Fibroblast of the aortic adventitia (primary cell): ENCODE data around the gene WDR72. TPM values are rescaled to one million over a fixed set of nuclear protein-coding genes. Genes with fewer than 3 reads are reported as not detected.
"Not testable (repeated sequence)": the region's sequence is repeated elsewhere in the genome, so short reads cannot be mapped to it uniquely, and the experiment has no call there.

Source experiments
- DNase-seq: peaks from one replicate; pipeline ENCODE4 v3.0.0-alpha.2; 2010; ENCODE audit warnings: low read depth
- H3K4me3 ChIP-seq: 2 replicates; pipeline ENCODE4 v1.5.1; 2011; ENCODE audit warnings: low read depth, mild to moderate bottlenecking, control low read depth, low read length, moderate library complexity
- CTCF ChIP-seq: IDR thresholded peaks from 2 replicates; pipeline ENCODE4 v1.5.1; 2011; ENCODE audit warnings: mild to moderate bottlenecking, low read length, control low read depth, inconsistent platforms; ENCODE audit not compliant: insufficient read depth
- total RNA-seq: library from RNA; depleted of rRNA; stranded (reverse); fragments of >200 nt; gene quantifications from 2 replicates; pipeline ENCODE4 v1.2.3, GENCODE V29; 2012; ENCODE audit warnings: low replicate concordance

Gene WDR72
- total RNA-seq, 1 donor: not detected

- no peak overlapping the region for H3K4me3 ChIP-seq
- no peak for TF ChIP-seq CTCF
- no peak for DNase-seq
Measured at GRCh38 chr15:53786401-53786800, 26.9 kb upstream of the WDR72 start.

GRCh38 chr15:53785241-53785640, 25.8 kb upstream of the WDR72 start:
- H3K4me3 ChIP-seq, DNase-seq: not testable (repeated sequence)

- H3K4me3 ChIP-seq: no peak overlapping the region
- no peak for DNase-seq
- no peak for TF ChIP-seq CTCF
Measured at GRCh38 chr15:53762916-53763315, 3.5 kb upstream of the WDR72 start.

- no peak for TF ChIP-seq CTCF
- H3K4me3 ChIP-seq: no peak overlapping the region
- no peak for DNase-seq
Measured at GRCh38 chr15:53758412-53758811, 1.1 kb downstream of the WDR72 start.

- DNase-seq: no peak
- H3K4me3 ChIP-seq: no peak overlapping the region
- no peak for TF ChIP-seq CTCF
Measured at GRCh38 chr15:53757906-53758305, 1.6 kb downstream of the WDR72 start.

GRCh38 chr15:53753813-53754212, 5.7 kb downstream of the WDR72 start:
- TF ChIP-seq CTCF: no peak
- no peak overlapping the region for H3K4me3 ChIP-seq
- DNase-seq: no peak

- H3K4me3 ChIP-seq: no peak overlapping the region
- TF ChIP-seq CTCF: no peak
- DNase-seq: no peak
Measured at GRCh38 chr15:53752406-53752805, 7.1 kb downstream of the WDR72 start.

- no peak for DNase-seq
- TF ChIP-seq CTCF: no peak
- H3K4me3 ChIP-seq: no peak overlapping the region
Measured at GRCh38 chr15:53747501-53748068, 11.9 kb downstream of the WDR72 start.
